GM18517 (cell line): ENCODE data around the gene ITPKB.
"Not testable (repeated sequence)": the region's sequence is repeated elsewhere in the genome, so short reads cannot be mapped to it uniquely, and the experiment has no call there.

ENCODE experiments used
- ATAC-seq: cut with Tn5 transposase; IDR thresholded peaks from one replicate; pipeline ENCODE4 v1.9.1; 2021; ENCODE audit warnings: mild to moderate bottlenecking, moderate library complexity; ENCODE audit not compliant: unreplicated experiment

The ITPKB gene

GRCh38 chr1:226607821-226608220, 131.3 kb downstream of the ITPKB start:
- no peak for ATAC-seq

- ATAC-seq: no peak
Observed at GRCh38 chr1:226607268-226607660, 131.8 kb downstream of the ITPKB start.

GRCh38 chr1:226606311-226607267, 132.5 kb downstream of the ITPKB start:
- no peak for ATAC-seq

DNA sequence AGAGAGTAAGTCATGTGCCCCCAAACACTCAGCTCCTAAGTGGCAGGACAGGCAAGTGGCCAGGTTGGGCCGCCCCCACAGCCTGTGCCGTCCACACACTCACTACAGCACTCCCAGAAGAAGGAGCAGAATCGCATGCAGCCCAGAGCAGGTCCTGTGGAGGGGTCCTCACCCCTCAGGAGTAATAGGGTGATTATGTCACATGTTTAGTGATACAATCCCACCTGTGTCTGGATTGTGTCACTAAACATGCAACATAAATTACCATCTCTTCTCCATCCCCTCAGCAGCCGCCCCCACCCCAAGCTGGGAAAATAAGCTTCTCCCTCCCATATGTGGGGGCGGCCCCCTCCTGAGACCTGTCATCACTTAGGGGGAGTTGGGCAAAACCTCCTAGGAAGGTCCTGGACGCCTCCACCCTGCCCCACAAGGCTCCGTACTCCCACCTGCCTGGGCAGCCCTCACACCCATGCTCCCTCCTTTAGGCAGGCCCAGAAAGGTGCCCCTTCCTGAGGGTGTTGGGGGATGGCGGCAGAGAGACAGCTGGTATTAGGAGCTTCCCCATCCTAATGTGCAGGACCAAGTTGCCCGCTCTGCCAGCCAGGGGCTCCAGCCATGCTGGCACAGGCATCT, 133.6 kb downstream of the ITPKB start:
- no peak for ATAC-seq

GRCh38 chr1:226604560-226605317, 134.3 kb downstream of the ITPKB start:
- ATAC-seq: no peak

DNA sequence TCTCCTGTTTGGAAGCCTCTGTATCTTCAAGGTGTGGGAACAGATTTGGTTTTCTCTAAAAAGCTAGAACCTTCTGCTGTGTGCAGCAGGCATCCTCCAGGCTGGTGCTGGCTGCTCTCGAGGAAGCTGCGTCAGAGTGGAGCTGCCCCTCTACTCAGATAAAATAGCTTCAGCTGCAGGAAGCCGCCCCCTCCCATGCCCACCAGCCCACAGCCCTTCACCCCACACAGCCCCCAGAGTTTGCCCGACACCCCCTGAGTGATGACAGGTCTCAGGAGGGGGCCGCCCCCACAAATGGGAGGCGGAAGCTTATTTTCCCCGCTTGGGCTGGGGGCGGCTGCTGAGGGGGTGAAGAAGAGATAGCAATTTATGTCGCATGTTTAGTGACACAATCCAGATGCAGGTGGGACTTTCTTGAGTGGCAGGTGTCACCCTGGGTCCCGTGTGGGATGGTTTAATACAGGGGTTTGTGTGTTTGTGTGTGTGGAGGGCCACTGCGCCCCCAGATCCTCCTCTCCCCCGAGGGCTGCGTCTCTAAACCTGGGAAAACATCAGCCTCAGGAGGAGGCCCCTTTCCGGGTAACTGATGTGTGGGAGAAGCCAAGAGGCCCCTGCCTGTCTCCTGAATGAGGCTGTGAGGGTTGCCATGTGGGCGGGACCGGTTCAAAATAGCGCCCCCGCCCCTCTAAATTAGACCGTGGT, 135.1 kb downstream of the ITPKB start:
- ATAC-seq: no peak

DNA sequence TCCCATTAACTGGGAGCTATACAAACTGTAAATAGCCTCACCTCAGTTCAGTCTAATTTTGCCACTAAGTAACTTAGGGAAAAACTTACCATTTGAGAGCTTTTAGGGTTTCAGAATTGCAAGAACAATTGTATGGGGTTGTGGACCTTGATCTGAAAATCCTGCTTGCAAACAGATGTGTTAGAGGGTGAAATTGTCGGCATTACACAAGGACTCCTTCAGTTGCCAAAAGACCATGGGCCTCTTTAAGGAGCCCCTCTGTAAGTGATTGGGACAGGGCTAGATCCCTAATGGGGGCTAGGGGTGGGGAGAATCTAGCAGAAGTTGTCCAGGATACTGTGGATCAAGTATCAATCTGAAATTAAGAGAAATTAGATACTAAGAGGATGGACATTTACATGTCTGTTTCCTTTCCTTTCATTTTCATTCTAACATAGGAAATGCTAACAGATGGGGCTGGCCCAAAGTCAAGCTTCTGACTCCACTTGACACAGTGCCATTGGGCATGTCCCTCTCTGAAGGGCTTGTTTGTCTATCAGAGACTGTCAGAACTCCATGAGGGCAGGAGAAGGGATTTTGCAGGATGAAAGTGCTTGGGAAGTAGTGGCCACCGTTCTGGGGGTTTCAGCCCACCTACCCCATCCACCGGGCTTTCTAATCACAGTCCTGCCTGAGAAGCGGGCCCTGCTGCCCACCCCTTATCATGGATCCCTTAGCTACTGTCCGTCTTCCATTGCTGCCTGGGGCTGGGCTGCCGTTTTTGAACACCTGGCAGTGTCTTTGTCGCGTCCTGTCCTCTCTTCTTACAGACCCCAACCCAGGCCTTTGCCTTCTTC, 135.8 kb downstream of the ITPKB start:
- ATAC-seq: no peak

DNA sequence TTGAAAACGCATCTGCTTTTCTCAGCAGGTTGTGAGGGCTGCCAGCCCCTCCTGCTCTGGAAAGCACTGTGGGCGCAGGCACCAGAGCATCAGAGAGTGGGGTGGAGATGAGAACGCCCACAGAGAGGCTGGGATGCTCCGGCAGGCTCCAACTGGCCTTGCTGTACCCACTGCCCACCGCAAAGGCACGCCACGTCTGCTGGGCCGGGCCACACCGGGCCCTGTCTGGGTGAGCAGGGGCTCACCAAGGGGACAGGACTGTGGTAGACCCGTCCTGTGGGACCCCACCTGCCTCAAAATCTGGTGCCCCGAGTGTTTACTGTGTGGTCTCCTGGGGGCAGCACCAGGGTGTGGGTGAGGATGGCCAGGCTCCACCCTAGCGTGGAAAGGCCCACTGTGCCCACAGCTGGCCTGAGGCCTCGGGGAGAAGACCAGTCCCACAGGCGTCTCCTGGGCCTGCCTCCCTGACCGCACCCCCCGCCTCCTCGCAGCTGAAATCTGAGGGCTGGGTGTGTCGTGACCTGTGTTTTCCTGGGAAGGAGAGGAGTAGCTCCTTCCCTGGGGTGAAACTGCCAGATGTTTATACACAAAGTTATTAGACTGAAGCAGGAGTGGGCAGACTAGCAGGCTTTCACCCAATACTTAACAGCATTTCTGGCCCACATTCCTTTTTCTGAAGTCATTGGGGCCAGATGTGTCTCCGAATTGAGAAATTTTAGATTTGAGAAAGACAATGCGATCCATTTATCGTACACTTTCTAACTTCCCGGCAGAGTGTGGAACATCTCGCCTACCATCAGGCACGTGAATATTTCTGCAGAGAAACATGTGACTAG, 136.7 kb downstream of the ITPKB start:
- ATAC-seq: no peak

DNA sequence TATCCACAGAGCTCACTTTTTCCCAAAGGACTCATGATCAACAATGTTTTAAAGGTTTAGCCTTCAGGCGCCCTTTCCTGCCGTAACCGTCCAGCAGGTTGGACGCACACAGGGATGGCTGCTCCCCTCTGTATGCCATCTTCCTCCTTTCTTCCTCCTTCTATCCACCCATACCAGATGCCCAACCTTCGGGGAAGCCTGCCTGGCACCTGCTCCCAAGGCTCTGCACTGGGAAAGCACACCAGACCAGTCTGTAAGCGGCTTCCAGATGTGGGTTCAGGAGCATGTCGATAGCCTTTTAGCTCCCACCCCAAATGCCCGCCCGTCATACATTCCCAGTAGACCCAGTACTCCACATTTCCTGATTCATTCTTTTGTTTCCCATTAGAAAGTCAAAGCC, 137.6 kb downstream of the ITPKB start:
- no peak for ATAC-seq

DNA sequence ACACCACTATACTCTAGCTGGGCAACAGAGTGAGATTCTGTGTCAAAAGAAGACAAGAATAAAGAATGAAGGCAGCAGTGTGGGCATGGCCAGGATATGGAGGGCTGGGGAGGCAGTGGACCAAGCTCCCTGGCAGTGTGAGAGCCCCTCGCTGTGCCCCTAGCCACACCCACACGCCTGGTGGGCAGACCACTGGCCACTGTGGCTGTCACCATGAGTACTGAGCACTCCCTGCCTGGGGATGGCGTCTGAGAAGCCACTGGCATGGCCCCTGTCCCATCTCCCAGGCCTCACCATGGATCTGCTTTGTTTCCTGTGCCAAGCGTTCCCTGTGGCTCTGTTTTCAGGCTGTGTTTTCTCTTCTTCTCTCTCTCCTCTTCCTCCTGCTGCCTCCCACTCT, 138.8 kb downstream of the ITPKB start:
- no peak for ATAC-seq

DNA sequence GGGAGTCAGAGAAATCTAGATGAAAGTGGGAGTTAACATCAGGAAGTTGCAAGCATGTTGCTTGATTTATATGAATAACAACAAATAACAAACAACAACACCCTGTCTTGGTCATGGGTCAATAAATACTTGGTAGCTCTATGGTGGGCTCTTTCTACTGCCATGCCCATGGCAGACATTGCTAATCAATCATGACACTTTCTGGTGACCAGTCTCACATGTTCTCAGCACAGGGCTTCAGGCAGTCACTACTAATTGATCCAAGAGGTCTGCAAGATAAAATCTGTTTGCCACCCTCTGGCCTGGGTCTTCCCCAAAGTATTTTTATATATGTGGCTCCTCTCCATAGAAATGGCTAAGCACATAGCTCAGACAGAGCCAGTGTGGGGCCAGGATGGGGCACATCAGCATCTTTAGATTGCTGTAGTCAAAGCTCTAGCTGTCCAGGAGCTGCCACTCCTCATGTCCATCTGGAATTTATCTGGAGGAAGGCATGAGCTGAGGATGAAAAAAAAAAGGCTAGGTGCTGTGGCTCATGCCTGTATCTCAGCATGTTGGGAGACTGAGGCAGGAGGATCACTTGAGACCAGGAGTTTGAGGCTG, 139.3 kb downstream of the ITPKB start:
- ATAC-seq: no peak

- ATAC-seq: not testable (repeated sequence)
Observed at GRCh38 chr1:226598955-226599354, 140.1 kb downstream of the ITPKB start.

DNA sequence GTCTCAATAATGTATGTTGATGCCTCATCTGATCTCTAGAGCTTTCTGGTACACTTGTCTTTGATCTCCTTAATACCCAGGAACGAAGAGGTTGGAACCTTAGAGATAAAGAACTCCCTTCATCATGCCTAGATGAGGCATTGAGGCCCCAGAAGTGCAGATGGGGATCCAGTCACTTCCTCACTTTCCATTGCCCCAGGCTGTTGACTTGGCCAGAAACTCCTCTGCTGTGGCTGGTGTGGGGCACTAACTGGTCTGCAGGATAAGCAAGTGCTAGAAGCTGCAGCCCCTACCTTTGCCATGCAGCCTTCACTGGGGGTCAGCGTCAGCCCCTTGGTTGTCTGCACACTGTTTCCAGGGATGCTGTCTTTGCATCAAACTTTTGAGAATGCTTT, 140.6 kb downstream of the ITPKB start:
- no peak for ATAC-seq

- no peak for ATAC-seq
Observed at GRCh38 chr1:226597616-226598454, 141.2 kb downstream of the ITPKB start.

DNA sequence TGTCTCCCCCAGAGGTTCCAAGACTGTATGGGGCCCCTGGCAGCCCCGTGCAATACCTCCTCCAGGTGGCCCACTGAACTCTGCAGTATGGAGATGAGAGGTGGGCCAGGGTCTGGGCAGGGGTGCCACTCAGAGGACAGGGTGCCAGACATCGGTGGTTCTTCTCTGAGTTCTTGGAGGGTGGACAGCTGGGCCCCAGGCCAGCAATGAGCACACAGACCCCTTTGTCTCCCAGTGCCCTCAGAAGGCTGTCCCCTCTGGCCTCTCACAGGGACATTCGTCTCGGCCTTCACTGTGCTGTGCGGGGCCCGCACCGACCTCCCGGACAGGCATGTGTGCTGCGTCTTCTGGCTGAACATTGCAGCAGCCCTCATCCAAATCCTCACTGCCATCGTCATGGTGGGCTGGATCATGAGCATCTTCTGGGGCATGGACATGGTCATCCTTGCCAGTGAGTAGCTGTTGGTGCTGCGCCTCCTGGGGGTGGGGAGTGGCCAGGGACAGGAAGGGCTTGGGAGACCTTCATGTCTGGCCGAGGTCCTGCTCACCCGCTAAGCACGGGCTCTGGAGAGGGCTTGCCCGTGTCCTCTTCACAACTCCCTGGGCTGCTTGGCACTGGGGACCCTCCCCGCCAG, 142.4 kb downstream of the ITPKB start:
- no peak for ATAC-seq

- ATAC-seq: no peak
Observed at GRCh38 chr1:226593541-226593940, 145.5 kb downstream of the ITPKB start.

GRCh38 chr1:226590614-226591013, 148.5 kb downstream of the ITPKB start:
- ATAC-seq: no peak
